H1 (cell line): ENCODE data around the gene PYGL. TPM values are rescaled to one million over a fixed set of nuclear protein-coding genes. Genes with fewer than 3 reads are reported as not detected.

Experiments used
- CTCF ChIA-PET: fragments of 300-600 bp; sonication (Branson Sonifier 250); formaldehyde crosslinking; loops from one replicate; lab custom pipeline; 2021; ENCODE audit not compliant: partially characterized antibody; lab: Charles Lee
- POLR2A ChIA-PET: fragments of 300-600 bp; sonication (Branson Sonifier 250); formaldehyde crosslinking; loops from one replicate; lab custom pipeline; 2021; ENCODE audit warnings: inconsistent platforms; ENCODE audit not compliant: partially characterized antibody; lab: Charles Lee
- DNase-seq, 2 experiments: peaks; one replicate each; pipeline versions ENCODE4 v3.0.0 to v3.0.0-alpha.2; 2010 to 2022; ENCODE audit warnings: low spot score in 2 of 2, low read depth in 1 of 2, mixed read lengths in 1 of 2
- FAIRE-seq: peaks from 2 replicates; lab custom pipeline; 2011; peaks lifted over from hg19 to GRCh38; lab: Jason Lieb, UNC
- H2AFZ ChIP-seq: 2 replicates; pipeline ENCODE4 v1.8.1; 2012; ENCODE audit warnings: low read length, inconsistent platforms
- H2AK5ac ChIP-seq: 2 replicates; pipeline ENCODE4 v1.6.1; 2013; ENCODE audit warnings: low read depth, low read length
- H2BK120ac ChIP-seq: replicated peaks from 2 replicates; pipeline ENCODE3; 2013; ENCODE audit warnings: low read depth, low read length, inconsistent platforms
- H2BK12ac ChIP-seq: 2 replicates; pipeline ENCODE4 v1.6.1; 2013; ENCODE audit warnings: low read depth, low read length
- H2BK15ac ChIP-seq: 2 replicates; pipeline ENCODE4 v1.6.1; 2013; ENCODE audit warnings: low read length
- H2BK20ac ChIP-seq: 2 replicates; pipeline ENCODE4 v1.6.1; 2013; ENCODE audit warnings: low read length
- H2BK5ac ChIP-seq: 2 replicates; pipeline ENCODE4 v1.6.1; 2013; ENCODE audit warnings: low read depth, low read length
- H3K14ac ChIP-seq: 2 replicates; pipeline ENCODE4 v1.6.1; 2013; ENCODE audit warnings: inconsistent platforms; ENCODE audit not compliant: insufficient read length
- H3K18ac ChIP-seq: 2 replicates; pipeline ENCODE4 v1.6.1; 2013; ENCODE audit warnings: low read length; ENCODE audit errors: extremely low read depth
- H3K23ac ChIP-seq: 2 replicates; pipeline ENCODE4 v1.6.1; 2013; ENCODE audit warnings: inconsistent platforms; ENCODE audit not compliant: insufficient read length
- H3K23me2 ChIP-seq: 2 replicates; pipeline ENCODE4 v1.6.1; 2013; ENCODE audit warnings: low read depth, low read length
- H3K27ac ChIP-seq: 2 replicates; pipeline ENCODE4 v1.6.1; 2011; ENCODE audit warnings: low read depth, low read length, inconsistent platforms
- H3K27me3 ChIP-seq, 4 experiments: replicated peaks in 1 of 4; 1 replicate in 1 of 4; 2 replicates in 3 of 4; pipeline versions ENCODE4 v1.6.1 to v1.8.1; 2011 to 2013; ENCODE audit warnings: low read length in 3 of 4, mild to moderate bottlenecking in 3 of 4, inconsistent platforms in 2 of 4, mixed read lengths in 2 of 4, moderate library complexity in 1 of 4; ENCODE audit not compliant: control insufficient read depth in 3 of 4, insufficient read depth in 3 of 4; ENCODE audit errors: extremely low read depth in 1 of 4
- H3K36me3 ChIP-seq, 4 experiments: 2 replicates each; pipeline versions ENCODE4 v1.6.1 to v1.8.1; 2011 to 2013; ENCODE audit warnings: mild to moderate bottlenecking in 4 of 4, low read length in 3 of 4, moderate library complexity in 2 of 4, control low read depth in 1 of 4, inconsistent platforms in 1 of 4; ENCODE audit not compliant: insufficient read depth in 4 of 4, control insufficient read depth in 2 of 4
- H3K4ac ChIP-seq: replicated peaks from 2 replicates; pipeline ENCODE3; 2013; ENCODE audit warnings: low read length, low read depth, mixed read lengths, inconsistent platforms; ENCODE audit not compliant: insufficient read length
- H3K4me1 ChIP-seq, 4 experiments: replicated peaks in 1 of 4; 1 replicate in 1 of 4; 2 replicates in 3 of 4; pipeline versions ENCODE4 v1.6.1 to v1.8.1; 2011 to 2013; ENCODE audit warnings: low read length in 3 of 4, inconsistent platforms in 2 of 4, mixed read lengths in 1 of 4; ENCODE audit not compliant: insufficient read depth in 4 of 4, control insufficient read depth in 3 of 4
- H3K4me2 ChIP-seq, 2 experiments: 2 replicates each; pipeline versions ENCODE4 v1.6.1 to v1.8.1; 2011 to 2013; ENCODE audit warnings: low read depth in 2 of 2, low read length in 2 of 2, control low read depth in 1 of 2, inconsistent platforms in 1 of 2, mild to moderate bottlenecking in 1 of 2; ENCODE audit not compliant: insufficient read depth in 1 of 2
- H3K4me3 ChIP-seq, 4 experiments: fragments of 200-600, 300-600 bp in 1 of 4; sonication (generic), shearing (Covaris generic), sonication (Bioruptor Twin) in 1 of 4; 2 replicates each; pipeline versions ENCODE4 v1.5.1 to v1.8.1; 2011 to 2016; ENCODE audit warnings: low read length in 4 of 4, low read depth in 3 of 4, control low read depth in 2 of 4, inconsistent platforms in 2 of 4, mild to moderate bottlenecking in 2 of 4, mixed read lengths in 1 of 4, moderate library complexity in 1 of 4; ENCODE audit not compliant: insufficient read depth in 2 of 4; ENCODE audit errors: extremely low read depth in 1 of 4
- H3K56ac ChIP-seq: replicated peaks from 2 replicates; pipeline ENCODE3; 2013; ENCODE audit warnings: low read depth, mild to moderate bottlenecking, mixed read lengths, low read length, inconsistent platforms; ENCODE audit not compliant: insufficient read length
- H3K79me1 ChIP-seq: 2 replicates; pipeline ENCODE4 v1.6.1; 2013; ENCODE audit warnings: low read depth, low read length, control low read depth
- H3K79me2 ChIP-seq, 2 experiments: 2 replicates each; pipeline versions ENCODE4 v1.6.1 to v1.8.1; 2012 to 2013; ENCODE audit warnings: low read length in 2 of 2, mild to moderate bottlenecking in 2 of 2, inconsistent platforms in 1 of 2; ENCODE audit not compliant: insufficient read depth in 2 of 2, control insufficient read depth in 1 of 2
- H3K9ac ChIP-seq, 4 experiments: replicated peaks in 1 of 4; 1 replicate in 1 of 4; 2 replicates in 3 of 4; pipeline versions ENCODE4 v1.6.1 to v1.8.1; 2011 to 2013; ENCODE audit warnings: low read depth in 3 of 4, low read length in 3 of 4, control low read depth in 2 of 4, mild to moderate bottlenecking in 2 of 4, moderate library complexity in 2 of 4, inconsistent platforms in 1 of 4; ENCODE audit errors: extremely low read depth in 1 of 4
- H3K9me3 ChIP-seq, 2 experiments: 2 replicates each; pipeline versions ENCODE4 v1.6.1 to v1.8.1; 2012 to 2013; ENCODE audit warnings: mild to moderate bottlenecking in 2 of 2, moderate library complexity in 2 of 2, control low read depth in 1 of 2, inconsistent platforms in 1 of 2, low read depth in 1 of 2, low read length in 1 of 2, mixed read lengths in 1 of 2; ENCODE audit not compliant: insufficient read depth in 2 of 2
- H4K20me1 ChIP-seq, 2 experiments: replicated peaks in 1 of 2; 2 replicates each; pipeline versions ENCODE3 to v1.8.1; 2011 to 2013; ENCODE audit warnings: inconsistent platforms in 2 of 2, low read length in 2 of 2, mild to moderate bottlenecking in 1 of 2; ENCODE audit not compliant: insufficient read depth in 2 of 2, control insufficient read depth in 1 of 2
- H4K5ac ChIP-seq: 2 replicates; pipeline ENCODE4 v1.6.1; 2013; ENCODE audit warnings: low read length, low read depth, mixed read lengths, inconsistent platforms; ENCODE audit not compliant: insufficient read length
- H4K8ac ChIP-seq: 2 replicates; pipeline ENCODE4 v1.8.0; 2013; ENCODE audit warnings: mild to moderate bottlenecking, moderate library complexity, low read length, inconsistent platforms; ENCODE audit not compliant: insufficient read depth; ENCODE audit errors: extremely low read depth
- H4K91ac ChIP-seq: replicated peaks from 2 replicates; pipeline ENCODE3; 2013; ENCODE audit warnings: low read length, mixed read lengths, inconsistent platforms; ENCODE audit not compliant: insufficient read length
- EP300 ChIP-seq, 2 experiments: IDR thresholded peaks; 1 replicate in 1 of 2; 2 replicates in 1 of 2; pipeline ENCODE4 v1.6.1; 2011 to 2012; ENCODE audit warnings: low read depth in 2 of 2, low read length in 2 of 2, mild to moderate bottlenecking in 2 of 2, borderline replicate concordance in 1 of 2, inconsistent platforms in 1 of 2, moderate library complexity in 1 of 2
- GABPA ChIP-seq: IDR thresholded peaks from 2 replicates; pipeline ENCODE4 v1.6.1; 2011; ENCODE audit warnings: mild to moderate bottlenecking, low read length, moderate library complexity, borderline replicate concordance; ENCODE audit not compliant: insufficient read depth
- SP4 ChIP-seq: IDR thresholded peaks from 2 replicates; pipeline ENCODE4 v1.6.1; 2012; ENCODE audit warnings: low read length, inconsistent platforms
- ZNF274 ChIP-seq: IDR thresholded peaks from 2 replicates; pipeline ENCODE4 v1.7.0; 2012; ENCODE audit warnings: low read length, borderline replicate concordance; ENCODE audit errors: extremely low read depth
- WGBS, 2 experiments: shearing (Covaris generic) in 1 of 2; methylation state at CpG; one replicate each; pipeline versions ENCODE4 v1.1.6 to v1.1.7; 2013 to 2015; ENCODE audit warnings: low lambda C conversion rate in 2 of 2, mixed read lengths in 2 of 2, inconsistent platforms in 1 of 2, low coverage in 1 of 2, missing lambda C conversion rate in 1 of 2; ENCODE audit not compliant: insufficient replicate concordance in 2 of 2, insufficient coverage in 1 of 2, insufficient read length in 1 of 2; ENCODE audit errors: extremely low coverage in 1 of 2, missing lambda C conversion rate in 1 of 2; 5-methylcytosine and 5-hydroxymethylcytosine counted together
- polyA plus RNA-seq, 7 experiments: library from polyadenylated mRNA; depleted of rRNA in 3 of 7; stranded (reverse) in 5 of 7; unstranded in 2 of 7; fragments of >200 nt in 5 of 7; fragments of 200-250 nt in 2 of 7; gene quantifications; 1 replicate in 5 of 7; 2 replicates in 1 of 7; 4 replicates in 1 of 7; pipeline versions ENCODE4 v1.2.1 to v1.2.3, GENCODE V29; 2011 to 2013; ENCODE audit warnings: missing spikeins in 2 of 7, mixed read lengths in 2 of 7
- total RNA-seq: library from RNA; stranded (reverse); fragmentation: NEBNext Ultra II Directional; extraction: Animal tissue kit (Norgen Biotek cat#: 25700); gene quantifications from 2 replicates; pipeline ENCODE4 v1.2.1, GENCODE V29; 2021

The PYGL gene
- total and polyA plus RNA-seq, 2 of the 8 experiments (the other 6 are each of a cell fraction or from before 2014, with no cell fraction given), result 26.1 to 50.5 TPM

DNA sequence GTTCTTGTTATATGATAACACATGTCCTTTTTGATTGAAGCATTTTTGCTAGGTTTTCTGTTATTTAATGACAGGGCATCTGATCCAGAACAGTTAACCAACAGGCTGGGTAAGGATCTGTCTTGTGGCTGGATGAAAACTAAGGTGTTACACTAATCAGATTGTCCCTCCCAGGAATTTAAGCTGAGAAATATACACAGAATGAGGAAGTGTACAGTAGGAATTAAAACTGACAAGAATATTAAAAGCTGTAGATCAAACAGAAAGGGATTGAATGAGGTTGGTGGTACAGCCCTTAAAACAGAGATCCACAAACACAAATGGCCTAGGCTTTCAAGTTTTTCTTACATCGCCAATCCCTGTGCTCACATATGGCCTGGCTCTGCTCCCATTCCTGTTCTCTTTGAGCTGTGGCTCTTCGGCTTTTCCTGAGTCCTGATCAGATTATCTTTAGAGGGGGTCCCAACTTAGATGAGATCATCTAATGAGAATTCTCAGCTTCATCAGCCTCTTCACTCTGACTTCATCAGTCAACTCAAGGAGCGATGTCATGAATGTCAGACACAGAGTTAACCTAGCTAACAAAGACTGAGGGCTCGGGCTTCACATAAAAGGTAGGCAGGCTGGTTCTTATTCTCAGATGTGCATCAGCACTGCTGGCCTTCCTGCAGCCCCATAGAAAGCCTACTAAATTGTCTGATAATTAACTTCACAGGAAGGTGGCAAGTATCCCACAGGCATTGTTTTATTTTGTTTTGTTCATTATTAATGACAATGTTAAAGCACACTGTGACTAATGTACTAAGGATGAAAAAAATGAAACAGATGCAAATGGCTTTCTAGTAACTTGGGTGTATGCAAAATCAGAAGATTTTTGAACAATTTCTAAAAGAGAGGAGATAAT lies 11.4 kb downstream of the PYGL start:
- Histone ChIP-seq H2BK12ac (no peak overlapping the region), H4K5ac (no peak overlapping the region), H3K79me2 (no peaks in the 10 kb centered on the region), H3K9ac (no peak overlapping the region), H4K91ac (no peak overlapping the region), H2AFZ (no peak overlapping the region), H3K23me2 (no peaks in the 10 kb centered on the region), H3K4me2 (no peak overlapping the region), H2BK5ac (no peak overlapping the region), H3K4me3 (no peak overlapping the region), H3K27me3 (no peaks in the 10 kb centered on the region), H3K56ac (no peak overlapping the region), H4K8ac (no peak overlapping the region), H2BK20ac (no peak overlapping the region), H3K4me1 (no peaks in the 10 kb centered on the region), H2BK120ac (no peak overlapping the region), H4K20me1 (no peaks in the 10 kb centered on the region), H2BK15ac (no peak overlapping the region), H3K9me3 (no peaks in the 10 kb centered on the region), H3K36me3 (peaks cover 0 to 24% (median 13%) of the 10 kb centered on the region in 4 experiments; a peak in 6 of 8 replicates), H3K23ac (no peak overlapping the region), H2AK5ac (no peak overlapping the region), H3K14ac (no peak overlapping the region), H3K4ac (no peak overlapping the region), H3K79me1 (no peaks in the 10 kb centered on the region), H3K27ac (no peak overlapping the region), H3K18ac (no peak overlapping the region)
- TF ChIP-seq SP4, result no peak
- no peak for TF ChIP-seq ZNF274
- no peak for TF ChIP-seq GABPA
- no peak for TF ChIP-seq EP300 (IDR thresholded peaks at IDR 0.05; ENCODE audit: borderline replicate concordance in 1 of 2, low read depth in 2 of 2, low read length in 2 of 2)
- 79% methylated on average over 4 of the region's 4 CpGs; no CpG with 5 or more reads in 1 of the 2 experiments for WGBS, 2 experiments
- CTCF ChIA-PET, result interaction anchor here (0.8 to 1.0 kb wide), 3 partner anchors 14 to 157 kb away, joined by 3 read pairs; no protein-coding TSS in a partner anchor
- FAIRE-seq (no peak), DNase-seq (no peak)
- POLR2A ChIA-PET, result no interaction called here
